Measurements from ENCODE around the gene GALE.

- TF ChIP-seq CTCF (conservative IDR thresholded peaks at IDR 0.05; ENCODE audit: low read depth, low read length) (no peak), EZH2 (IDR thresholded peaks at IDR 0.05; ENCODE audit: borderline replicate concordance, low read depth, low read length, poor library complexity, severe bottlenecking) (no peak)
Measured at GRCh38 chr1:23788695-23789094, 11.9 kb downstream of the GALE start.
